GM12801 (cell line): ENCODE data around the gene JMJD7.

Experiments used
- TF ChIP-seq, protein P1 (sequence below): IDR thresholded peaks from one replicate; pipeline ENCODE4 v1.5.1; 2011; ENCODE audit warnings: control low read depth; ENCODE audit not compliant: insufficient read length; ENCODE audit errors: extremely low read depth

Gene JMJD7

DNA sequence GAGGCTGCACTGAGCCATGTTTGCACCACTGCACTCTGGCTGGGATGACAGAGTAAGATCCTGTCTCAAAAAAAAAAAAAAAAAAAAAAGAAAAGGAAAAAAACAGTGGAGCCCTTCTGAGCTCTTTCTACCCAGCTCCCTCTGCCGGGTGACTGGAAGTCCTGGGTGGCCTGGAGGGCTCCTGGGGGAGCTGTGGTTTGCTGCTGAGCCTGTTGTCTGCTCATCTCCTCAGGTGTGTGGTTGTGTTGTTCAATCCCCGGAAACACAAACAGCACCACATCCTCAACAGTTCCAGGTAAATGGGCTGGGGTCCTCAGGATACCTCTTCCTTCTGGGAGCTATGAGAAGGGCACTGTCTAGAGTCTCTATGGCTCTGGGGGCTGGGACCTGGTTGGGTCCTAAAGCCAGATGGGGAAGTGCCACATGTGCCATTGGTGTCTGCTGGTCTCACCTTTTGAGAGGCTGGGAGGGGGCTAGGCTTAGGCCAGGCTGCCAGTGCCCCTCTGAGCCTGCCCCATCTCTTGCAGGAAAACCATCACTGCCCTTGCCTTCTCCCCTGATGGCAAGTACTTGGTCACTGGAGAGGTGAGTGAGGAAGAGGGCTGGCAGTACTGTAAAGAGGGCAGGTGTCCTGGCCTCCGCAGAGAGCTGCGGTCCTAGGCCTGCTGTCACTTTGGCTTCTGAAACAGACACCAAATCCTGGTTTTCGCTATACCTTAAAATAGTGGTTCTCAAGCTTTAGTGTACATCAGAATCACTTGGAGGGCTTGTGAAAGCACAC lies 17.1 kb upstream of the JMJD7 start:
- TF ChIP-seq, protein P1, sequence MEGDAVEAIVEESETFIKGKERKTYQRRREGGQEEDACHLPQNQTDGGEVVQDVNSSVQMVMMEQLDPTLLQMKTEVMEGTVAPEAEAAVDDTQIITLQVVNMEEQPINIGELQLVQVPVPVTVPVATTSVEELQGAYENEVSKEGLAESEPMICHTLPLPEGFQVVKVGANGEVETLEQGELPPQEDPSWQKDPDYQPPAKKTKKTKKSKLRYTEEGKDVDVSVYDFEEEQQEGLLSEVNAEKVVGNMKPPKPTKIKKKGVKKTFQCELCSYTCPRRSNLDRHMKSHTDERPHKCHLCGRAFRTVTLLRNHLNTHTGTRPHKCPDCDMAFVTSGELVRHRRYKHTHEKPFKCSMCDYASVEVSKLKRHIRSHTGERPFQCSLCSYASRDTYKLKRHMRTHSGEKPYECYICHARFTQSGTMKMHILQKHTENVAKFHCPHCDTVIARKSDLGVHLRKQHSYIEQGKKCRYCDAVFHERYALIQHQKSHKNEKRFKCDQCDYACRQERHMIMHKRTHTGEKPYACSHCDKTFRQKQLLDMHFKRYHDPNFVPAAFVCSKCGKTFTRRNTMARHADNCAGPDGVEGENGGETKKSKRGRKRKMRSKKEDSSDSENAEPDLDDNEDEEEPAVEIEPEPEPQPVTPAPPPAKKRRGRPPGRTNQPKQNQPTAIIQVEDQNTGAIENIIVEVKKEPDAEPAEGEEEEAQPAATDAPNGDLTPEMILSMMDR: no peak

DNA sequence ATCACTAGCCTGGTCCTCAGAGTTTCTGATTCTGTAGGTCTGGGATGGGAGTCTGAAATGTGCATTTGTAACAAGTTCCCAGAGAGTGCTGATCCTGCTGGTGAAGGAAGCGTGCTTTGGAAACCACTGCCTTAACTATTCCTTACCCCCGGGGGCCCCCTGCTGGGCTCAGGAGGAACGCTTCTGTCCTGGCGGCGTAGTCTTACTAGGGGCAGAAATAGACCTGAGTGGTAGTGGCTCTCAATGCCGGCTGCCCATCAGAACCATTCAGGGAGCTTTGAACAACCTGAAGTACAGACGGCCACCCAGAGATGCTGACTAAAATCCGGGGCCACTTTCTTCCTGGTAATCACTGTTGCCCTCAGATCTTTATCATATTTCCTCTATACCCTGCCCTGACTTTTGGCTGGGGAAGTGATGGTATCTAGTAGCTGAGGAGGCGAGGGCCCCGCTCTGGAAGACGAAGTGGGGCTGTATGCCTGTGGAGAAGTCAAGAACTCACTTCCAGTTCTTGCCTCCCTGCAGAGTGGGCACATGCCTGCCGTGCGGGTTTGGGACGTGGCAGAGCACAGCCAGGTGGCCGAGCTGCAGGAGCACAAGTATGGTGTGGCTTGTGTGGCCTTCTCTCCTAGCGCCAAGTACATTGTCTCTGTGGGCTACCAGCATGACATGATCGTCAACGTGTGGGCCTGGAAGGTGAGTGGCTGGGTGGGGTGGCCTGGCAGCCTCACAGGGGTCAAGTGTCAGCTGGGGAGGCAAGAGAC lies 16.3 kb upstream of the JMJD7 start:
- TF ChIP-seq, protein P1: peak; percentile 22

DNA sequence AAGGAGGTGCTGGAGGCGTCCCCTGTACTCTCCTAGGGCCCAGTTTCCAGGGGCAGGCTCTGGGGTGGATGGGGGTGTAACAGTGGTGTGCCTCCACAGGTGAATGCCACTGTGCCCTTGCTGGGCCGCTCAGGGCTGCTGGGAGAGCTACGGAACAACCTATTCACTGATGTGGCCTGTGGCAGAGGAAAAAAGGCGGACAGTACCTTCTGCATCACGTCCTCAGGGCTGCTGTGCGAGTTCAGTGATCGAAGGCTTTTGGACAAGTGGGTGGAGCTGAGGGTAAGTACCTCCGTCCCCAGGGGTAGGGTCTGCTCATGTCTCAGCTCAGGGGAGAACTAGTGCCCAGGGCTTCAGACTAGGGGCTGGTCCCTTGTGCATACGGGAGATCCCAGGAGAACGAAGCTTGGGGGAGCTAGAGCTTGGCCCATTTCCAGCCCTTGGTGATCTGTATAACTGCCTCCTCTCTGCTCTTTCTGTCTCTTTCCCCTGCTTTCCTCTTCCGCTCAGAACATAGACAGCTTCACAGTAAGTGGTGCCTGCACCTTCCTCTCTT lies 15.0 kb upstream of the JMJD7 start:
- TF ChIP-seq, protein P1: no peak

DNA sequence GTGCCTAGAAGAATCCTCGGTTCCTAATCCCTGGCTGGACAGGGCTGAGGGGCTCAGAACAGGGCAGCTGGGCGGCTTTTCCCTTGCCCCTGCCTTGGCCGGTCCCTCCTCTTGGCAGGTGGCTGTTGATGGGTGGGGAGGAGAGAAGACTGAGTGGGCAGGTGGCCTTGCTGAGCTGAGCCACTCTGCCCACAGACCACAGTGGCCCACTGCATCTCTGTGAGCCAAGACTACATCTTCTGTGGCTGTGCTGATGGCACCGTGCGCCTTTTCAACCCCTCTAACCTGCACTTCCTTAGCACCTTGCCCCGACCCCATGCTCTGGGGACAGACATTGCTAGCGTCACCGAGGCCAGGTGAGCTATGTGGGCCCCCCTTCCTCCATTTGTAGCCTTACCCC lies 14.5 kb upstream of the JMJD7 start:
- TF ChIP-seq, protein P1: no peak

DNA sequence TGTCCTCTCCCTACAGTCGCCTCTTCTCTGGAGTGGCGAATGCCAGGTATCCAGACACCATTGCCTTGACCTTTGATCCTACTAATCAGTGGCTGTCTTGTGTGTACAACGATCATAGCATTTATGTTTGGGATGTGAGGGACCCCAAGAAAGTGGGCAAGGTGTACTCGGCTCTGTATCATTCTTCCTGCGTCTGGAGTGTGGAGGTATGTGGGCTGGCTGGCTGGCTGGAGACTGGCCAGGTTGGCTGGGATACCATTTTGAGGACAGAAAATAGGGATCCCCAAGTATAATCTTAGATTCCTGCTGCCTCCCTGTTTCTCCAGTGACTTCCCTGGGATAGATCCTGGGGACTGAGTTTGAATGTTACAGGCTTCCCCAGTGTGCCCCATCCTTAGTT lies 13.4 kb upstream of the JMJD7 start:
- TF ChIP-seq, protein P1: no peak

DNA sequence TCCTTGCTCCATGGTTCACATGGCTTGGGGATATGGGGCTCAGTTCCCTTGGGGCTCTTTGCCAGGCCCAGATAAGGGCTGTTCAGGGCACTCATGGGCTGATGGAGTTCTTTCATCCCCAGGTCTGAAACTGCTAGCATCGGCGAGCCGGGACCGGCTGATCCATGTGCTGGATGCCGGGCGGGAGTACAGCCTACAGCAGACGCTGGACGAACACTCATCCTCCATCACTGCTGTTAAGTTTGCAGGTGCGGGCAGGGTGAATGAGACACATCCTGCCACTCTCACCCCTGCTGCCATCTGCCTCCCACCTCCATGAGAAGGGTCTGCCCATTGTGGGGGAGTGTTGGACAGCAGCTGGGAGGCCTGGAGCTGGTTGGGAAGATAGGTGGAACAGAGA lies 11.1 kb upstream of the JMJD7 start:
- TF ChIP-seq, protein P1: no peak

DNA sequence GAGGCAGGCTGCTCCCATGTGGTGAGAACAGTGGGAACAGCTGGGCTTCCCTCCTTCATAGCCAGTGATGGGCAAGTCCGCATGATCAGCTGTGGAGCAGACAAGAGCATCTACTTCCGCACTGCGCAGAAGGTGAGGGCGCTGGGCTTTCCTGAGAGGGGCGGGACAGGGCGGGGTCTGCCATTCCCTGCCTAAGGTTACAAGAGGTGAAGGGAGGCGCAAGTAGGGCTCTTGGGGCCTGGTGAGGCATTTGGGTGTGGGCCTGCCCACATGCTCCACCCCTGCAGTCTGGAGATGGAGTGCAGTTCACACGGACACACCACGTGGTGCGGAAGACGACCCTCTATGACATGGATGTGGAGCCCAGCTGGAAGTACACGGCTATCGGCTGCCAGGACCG lies 10.6 kb upstream of the JMJD7 start:
- TF ChIP-seq, protein P1: no peak
